Activated T-helper 2 cell treated with anti-CD3 and anti-CD28 coated beads, Interferon-gamma antibody, Interleukin-2, Interleukin-4, amounts not matched to agents 10 μg/mL and 5 μg/mL and 100 μg/mL, durations not matched to agents 14 hours and 24 hours and 36 hours (primary cell): ENCODE results near the gene SEC14L2. TPM values are rescaled to one million over a fixed set of nuclear protein-coding genes. Genes with fewer than 3 reads are reported as not detected.

ENCODE experiments used
- DNase-seq: peaks from one replicate; pipeline ENCODE4 v3.0.0; 2021; ENCODE audit warnings: low spot score
- H3K27ac Mint-ChIP-seq: one replicate; pipeline ENCODE4 v1.8.0; 2021; ENCODE audit warnings: mixed read lengths
- H3K27me3 Mint-ChIP-seq: one replicate; pipeline ENCODE4 v1.8.0; 2021; ENCODE audit warnings: low read depth, mixed read lengths
- H3K36me3 Mint-ChIP-seq: one replicate; pipeline ENCODE4 v1.8.0; 2021; ENCODE audit warnings: low read depth, mixed read lengths
- H3K4me1 Mint-ChIP-seq: one replicate; pipeline ENCODE4 v1.8.0; 2021; ENCODE audit warnings: low read depth, mixed read lengths
- H3K4me3 Mint-ChIP-seq: one replicate; pipeline ENCODE4 v1.8.0; 2021; ENCODE audit warnings: low read depth, mild to moderate bottlenecking, moderate library complexity, mixed read lengths
- H3K9me3 Mint-ChIP-seq: one replicate; pipeline ENCODE4 v1.8.0; 2021; ENCODE audit warnings: mixed read lengths
- intact Hi-C: fragments of 100-400 bp; cut with micrococcal nuclease; formaldehyde crosslinking; loops from one replicate; pipeline ENCODE4 v1.15.1; 2023
- total RNA-seq: library from RNA; stranded (reverse); gene quantifications from 2 replicates; pipeline ENCODE4 v1.2.3, GENCODE V29; 2022

The SEC14L2 gene
- total RNA-seq, 1 donor from 2014 or later = 36.2 TPM

GRCh38 chr22:30385942-30386341, 10.9 kb upstream of the SEC14L2 start:
- Mint-ChIP-seq H3K4me3 (peak overlapping the region; percentile 84), H3K36me3 (no peaks in the 10 kb centered on the region), H3K27ac (no peak overlapping the region), H3K27me3 (no peaks in the 10 kb centered on the region), H3K4me1 (peaks cover 12% of the 10 kb centered on the region), H3K9me3 (no peaks in the 10 kb centered on the region)
- no peak for DNase-seq
- intact Hi-C loops = loop anchor here (2.0 kb wide), 1 partner anchor 123 kb away; no protein-coding TSS in a partner anchor

- Mint-ChIP-seq H3K4me1 (peaks cover 19% of the 10 kb centered on the region), H3K27ac (peak overlapping the region; percentile 69), H3K4me3 (peak overlapping the region; percentile 84), H3K36me3 (no peaks in the 10 kb centered on the region), H3K27me3 (no peaks in the 10 kb centered on the region), H3K9me3 (no peaks in the 10 kb centered on the region)
- DNase-seq = no peak
- intact Hi-C loops = loop anchor here (2.0 kb wide), 1 partner anchor 124 kb away; no protein-coding TSS in a partner anchor
Measured at GRCh38 chr22:30386608-30386959, 10.2 kb upstream of the SEC14L2 start.

GRCh38 chr22:30386960-30387827, 9.6 kb upstream of the SEC14L2 start, which contains the start of gene RNF215:
RNF215 (minus strand) TSS chr22:30387411; CDS start chr22:30387313, 98 bp downstream.
- Mint-ChIP-seq H3K4me3 (peak within 1 kb of the TSS; percentile 84), H3K4me1 (peaks cover 23% of the 10 kb centered on the region), H3K27me3 (no peaks in the 10 kb centered on the region), H3K27ac (peak within 1 kb of the TSS; percentile 69), H3K36me3 (no peaks in the 10 kb centered on the region), H3K9me3 (no peaks in the 10 kb centered on the region)
- DNase-seq = peak; percentile 76
- intact Hi-C loops = loop anchor here (1.0 to 2.0 kb wide), 2 partner anchors 100 to 124 kb away; no protein-coding TSS in a partner anchor

- no peak overlapping the region for H3K4me3 Mint-ChIP-seq
- no peaks in the 10 kb centered on the region for H3K9me3 Mint-ChIP-seq
- H3K27me3 Mint-ChIP-seq = no peaks in the 10 kb centered on the region
- H3K27ac Mint-ChIP-seq = peak overlapping the region; percentile 92
- DNase-seq = peak; percentile 68
- intact Hi-C loops = loop anchor here (1.0 to 5.0 kb wide), 3 partner anchors 33 to 284 kb away; no protein-coding TSS in a partner anchor
- peaks cover 33% of the 10 kb centered on the region for H3K4me1 Mint-ChIP-seq
- no peaks in the 10 kb centered on the region for H3K36me3 Mint-ChIP-seq
Measured at GRCh38 chr22:30390974-30391691, 5.7 kb upstream of the SEC14L2 start.

GRCh38 chr22:30392661-30393321, 4.0 kb upstream of the SEC14L2 start:
- intact Hi-C loops = loop anchor here (5.0 kb wide), 1 partner anchor 285 kb away; no protein-coding TSS in a partner anchor
- Mint-ChIP-seq H3K27me3 (no peaks in the 10 kb centered on the region), H3K36me3 (no peaks in the 10 kb centered on the region), H3K9me3 (no peaks in the 10 kb centered on the region), H3K4me1 (peaks cover 32% of the 10 kb centered on the region), H3K27ac (peak overlapping the region; percentile 28), H3K4me3 (no peak overlapping the region)
- DNase-seq = no peak

- no peaks in the 10 kb centered on the region for H3K27me3 Mint-ChIP-seq
- no peak overlapping the region for H3K27ac Mint-ChIP-seq
- no peaks in the 10 kb centered on the region for H3K9me3 Mint-ChIP-seq
- no peaks in the 10 kb centered on the region for H3K36me3 Mint-ChIP-seq
- intact Hi-C loops = loop anchor here (5.0 kb wide), 1 partner anchor 286 kb away; no protein-coding TSS in a partner anchor
- no peak for DNase-seq
- H3K4me3 Mint-ChIP-seq = no peak overlapping the region
- peaks cover 37% of the 10 kb centered on the region for H3K4me1 Mint-ChIP-seq
Measured at GRCh38 chr22:30393322-30393680, 3.5 kb upstream of the SEC14L2 start.

- intact Hi-C loops = loop anchor here (5.0 kb wide), 1 partner anchor 287 kb away; no protein-coding TSS in a partner anchor
- H3K27me3 Mint-ChIP-seq = no peaks in the 10 kb centered on the region
- H3K36me3 Mint-ChIP-seq = peaks cover under 1% of the 10 kb centered on the region
- peak overlapping the region; percentile 15 for H3K27ac Mint-ChIP-seq
- H3K4me1 Mint-ChIP-seq = peaks cover 43% of the 10 kb centered on the region
- no peak for DNase-seq
- H3K9me3 Mint-ChIP-seq = no peaks in the 10 kb centered on the region
- no peak overlapping the region for H3K4me3 Mint-ChIP-seq
Measured at GRCh38 chr22:30393885-30394284, 2.9 kb upstream of the SEC14L2 start.

GRCh38 chr22:30397656-30398635, 1.1 kb downstream of the SEC14L2 start:
- Mint-ChIP-seq H3K36me3 (peaks cover 18% of the 10 kb centered on the region), H3K4me1 (peaks cover 39% of the 10 kb centered on the region)
- intact Hi-C loops = loop anchor here (1.0 kb wide), 1 partner anchor 23 kb away; no protein-coding TSS in a partner anchor

GRCh38 chr22:30398685-30399680, 2.2 kb downstream of the SEC14L2 start:
- intact Hi-C loops = no loop called here
- Mint-ChIP-seq H3K27me3 (no peaks in the 10 kb centered on the region), H3K36me3 (peaks cover 22% of the 10 kb centered on the region), H3K4me3 (peak overlapping the region; percentile 84), H3K4me1 (peaks cover 39% of the 10 kb centered on the region), H3K9me3 (no peaks in the 10 kb centered on the region), H3K27ac (peak overlapping the region; percentile 40)
- DNase-seq = no peak

More at GRCh38 chr22:30397656-30398635, 1.1 kb downstream of the SEC14L2 start:
- peak overlapping the region; percentile 84 for H3K4me3 Mint-ChIP-seq
- H3K27ac Mint-ChIP-seq = peak overlapping the region; percentile 51
- H3K9me3 Mint-ChIP-seq = no peaks in the 10 kb centered on the region
- H3K27me3 Mint-ChIP-seq = no peaks in the 10 kb centered on the region
- DNase-seq = no peak

GRCh38 chr22:30399718-30400117, 2.9 kb downstream of the SEC14L2 start:
- no peak overlapping the region for H3K27ac Mint-ChIP-seq
- H3K9me3 Mint-ChIP-seq = no peaks in the 10 kb centered on the region
- H3K36me3 Mint-ChIP-seq = peaks cover 28% of the 10 kb centered on the region

GRCh38 chr22:30400159-30400558, 3.3 kb downstream of the SEC14L2 start:
- H3K9me3 Mint-ChIP-seq = no peaks in the 10 kb centered on the region
- peaks cover 39% of the 10 kb centered on the region for H3K4me1 Mint-ChIP-seq
- H3K36me3 Mint-ChIP-seq = peaks cover 28% of the 10 kb centered on the region
- no peak overlapping the region for H3K4me3 Mint-ChIP-seq
- intact Hi-C loops = no loop called here
- H3K27ac Mint-ChIP-seq = no peak overlapping the region
- DNase-seq = no peak
- H3K27me3 Mint-ChIP-seq = no peaks in the 10 kb centered on the region

More at GRCh38 chr22:30399718-30400117, 2.9 kb downstream of the SEC14L2 start:
- DNase-seq = no peak
- Mint-ChIP-seq H3K4me1 (peaks cover 39% of the 10 kb centered on the region), H3K4me3 (no peak overlapping the region), H3K27me3 (no peaks in the 10 kb centered on the region)
- intact Hi-C loops = no loop called here
